Smooth muscle cell of the brain vasculature (primary cell): ENCODE results near the gene NF2.
"Not testable (repeated sequence)": the region's sequence is repeated elsewhere in the genome, so short reads cannot be mapped to it uniquely, and the experiment has no call there.

Experiments used
- DNase-seq: peaks from one replicate; pipeline ENCODE4 v3.0.0-alpha.2; 2012; ENCODE audit warnings: low read depth, low spot score

NF2 gene

DNA sequence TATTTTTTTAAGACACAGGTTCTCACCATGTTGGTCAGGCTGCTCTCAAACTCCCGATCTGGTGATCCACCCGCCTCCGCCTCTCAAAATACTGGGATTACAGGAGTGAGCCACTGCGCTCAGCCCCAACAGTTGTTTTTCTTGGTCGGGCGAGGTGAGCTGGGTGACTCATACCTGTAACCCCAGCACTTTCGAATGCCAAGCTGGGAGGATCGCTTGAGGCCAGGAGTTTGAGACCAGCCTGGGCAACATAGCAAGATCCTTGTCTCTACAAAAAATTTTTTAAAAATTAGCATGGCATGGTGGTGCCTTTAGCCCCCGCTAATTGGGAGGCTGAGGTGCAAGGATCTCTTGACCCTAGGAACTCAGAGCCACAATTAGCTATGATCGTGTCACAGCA is 7.0 kb upstream of the NF2 start:
- no peak for DNase-seq

DNA sequence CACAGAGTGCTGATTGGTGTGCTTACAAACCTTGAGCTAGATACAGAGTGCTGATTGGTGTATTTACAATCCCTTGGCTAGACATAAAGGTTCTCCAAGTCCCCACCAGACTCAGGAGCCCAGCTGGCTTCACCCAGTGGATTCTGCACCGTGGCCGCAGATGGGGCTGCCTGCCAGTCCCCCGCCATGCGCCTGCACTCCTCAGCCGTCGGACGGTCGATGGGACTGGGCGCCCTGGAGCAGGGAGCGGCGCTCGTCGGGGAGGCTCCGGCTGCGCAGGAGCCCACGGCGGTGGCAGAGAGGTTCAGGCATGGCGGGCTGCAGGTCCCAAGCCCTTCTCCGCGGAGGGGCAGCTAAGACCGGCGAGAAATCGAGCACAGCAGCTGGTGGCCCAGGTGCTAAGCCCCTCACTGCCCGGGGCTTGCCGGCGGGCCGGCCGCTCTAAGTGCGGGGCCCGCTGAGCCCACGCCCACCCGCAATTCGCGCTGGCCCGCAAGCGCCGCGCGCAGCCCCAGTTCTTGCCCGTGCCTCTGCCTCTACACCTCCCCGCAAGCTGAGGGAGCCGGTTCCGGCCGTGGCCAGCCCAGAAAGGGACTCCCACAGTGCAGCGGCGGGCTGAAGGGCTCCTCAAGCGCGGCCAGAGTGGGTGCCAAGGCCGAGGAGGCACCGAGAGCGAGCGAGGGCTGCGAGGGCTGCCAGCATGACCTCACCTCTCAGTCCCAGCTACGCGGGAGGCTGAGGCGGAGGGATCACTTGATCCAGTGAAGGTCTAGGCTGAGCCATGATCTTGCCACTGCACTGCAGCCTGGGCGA is 5.4 kb upstream of the NF2 start:
- not testable (repeated sequence) for DNase-seq

DNA sequence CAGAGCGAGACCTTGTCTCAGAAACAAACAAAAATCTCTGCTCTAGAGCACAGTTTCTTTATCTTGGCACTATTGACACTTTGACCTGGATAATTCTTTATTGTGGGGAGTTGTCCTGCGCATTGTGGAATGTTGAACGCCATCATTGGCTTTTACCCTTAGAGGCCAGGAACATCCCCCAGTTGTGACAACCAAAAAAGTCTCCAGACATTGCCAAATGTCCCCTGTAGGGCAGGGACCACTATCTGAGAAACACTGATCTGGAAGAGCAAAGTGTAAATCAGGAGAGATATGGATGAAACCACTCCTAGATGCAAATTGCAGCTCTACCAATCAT is 4.8 kb upstream of the NF2 start:
- DNase-seq = no peak

DNA sequence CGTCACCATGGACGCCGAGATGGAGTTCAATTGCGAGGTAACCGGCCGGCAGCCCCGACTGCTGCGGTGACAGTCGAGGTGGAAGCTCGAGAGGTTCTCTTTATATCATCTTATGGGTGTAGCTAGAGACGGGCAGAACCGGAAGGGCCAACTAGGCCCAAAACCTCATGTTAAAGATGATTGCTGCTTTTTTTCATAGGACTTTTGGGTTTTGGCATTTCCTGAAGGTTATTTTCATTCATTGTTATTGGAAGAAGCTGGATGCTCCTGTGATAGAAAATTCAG is 585 bp downstream of the NF2 start:
- DNase-seq = no peak

DNA sequence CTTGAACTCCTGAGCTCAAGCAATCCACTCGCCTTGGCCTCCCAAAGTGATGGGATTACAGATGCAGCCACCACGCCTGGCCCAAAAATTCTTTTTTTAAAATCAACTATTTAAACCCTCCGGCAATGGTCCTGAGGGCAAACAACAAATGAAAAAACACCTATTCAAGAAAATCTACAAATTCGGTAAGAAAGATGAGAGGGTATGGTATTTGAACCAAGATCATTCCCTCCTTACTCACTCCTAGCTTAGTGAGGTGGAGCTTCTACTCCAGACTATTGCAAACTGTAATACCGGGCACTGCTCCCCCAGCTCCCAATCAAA is 2.1 kb downstream of the NF2 start:
- no peak for DNase-seq

DNA sequence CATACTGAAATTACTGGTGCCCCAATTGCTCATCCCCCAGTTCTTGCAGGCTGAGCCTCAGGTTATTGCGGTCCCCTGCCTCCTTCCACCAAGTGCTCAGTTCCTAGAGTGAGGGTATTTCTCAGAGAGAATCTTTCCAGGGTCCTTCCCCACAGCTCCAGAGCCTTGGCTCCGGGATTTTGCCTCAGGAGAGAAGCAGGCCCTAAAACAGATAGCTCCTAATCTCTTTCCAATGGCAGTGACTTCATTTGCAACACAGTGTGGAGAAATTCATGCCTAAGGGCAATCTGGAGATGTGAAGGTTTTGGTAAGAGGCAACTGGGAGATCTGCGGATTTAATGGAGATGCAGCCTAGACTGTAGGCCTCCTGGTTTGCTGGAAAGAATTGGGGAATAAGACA is 2.9 kb downstream of the NF2 start:
- DNase-seq = no peak

DNA sequence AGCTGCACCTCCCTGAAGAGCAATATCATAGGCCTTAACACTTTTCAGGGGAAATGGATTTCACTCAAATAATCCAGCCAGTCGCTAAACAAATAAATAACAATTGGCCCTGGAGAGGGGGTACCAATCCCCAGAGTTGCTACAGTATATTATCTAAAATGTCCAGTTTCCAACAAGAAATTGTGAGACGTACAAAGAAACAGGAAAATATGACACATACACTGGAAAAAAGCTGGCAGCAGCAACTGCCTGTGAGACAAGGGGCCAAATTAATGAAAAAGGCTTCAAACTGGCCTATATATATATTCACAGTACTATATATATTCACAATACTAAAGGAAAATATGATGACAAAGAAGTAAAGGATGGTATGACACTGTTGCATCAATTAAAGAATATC is 4.0 kb downstream of the NF2 start:
- DNase-seq = no peak

DNA sequence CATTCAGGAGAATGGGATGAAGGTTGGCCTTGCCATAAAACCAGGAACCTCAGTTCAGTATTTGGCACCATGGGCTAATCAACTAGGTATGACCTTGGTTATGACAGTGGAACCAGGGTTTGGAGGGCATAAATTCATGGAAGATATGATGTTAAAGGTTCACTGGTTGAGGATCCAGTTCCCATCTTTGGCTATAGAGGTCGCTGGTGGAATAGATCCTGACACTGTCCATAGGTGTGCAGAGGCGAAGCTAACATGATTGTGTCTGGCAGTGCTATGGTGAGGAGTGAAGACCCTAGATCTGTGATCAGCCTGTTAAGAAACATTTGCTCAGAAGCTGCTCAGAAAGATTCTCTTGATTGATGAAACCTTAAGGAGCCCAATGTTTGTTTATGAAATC is 5.7 kb downstream of the NF2 start:
- no peak for DNase-seq

DNA sequence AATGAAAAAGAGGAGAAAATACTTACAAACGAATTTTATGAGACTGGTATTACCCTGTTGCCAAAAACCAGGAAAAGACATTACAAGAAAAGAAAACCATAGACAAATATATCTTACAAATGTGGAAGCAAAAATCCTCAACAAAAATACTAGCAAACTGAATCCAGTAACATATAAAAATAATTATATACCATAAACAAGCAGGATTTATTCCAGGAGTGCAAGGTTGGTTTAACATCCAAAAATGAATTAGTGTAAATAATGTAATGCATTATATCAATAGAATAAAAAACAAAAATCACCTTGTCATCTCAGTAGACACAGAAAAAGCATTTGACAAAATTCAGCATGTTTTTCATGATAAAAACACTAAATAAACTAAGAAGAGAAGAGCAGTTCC is 7.3 kb downstream of the NF2 start:
- no peak for DNase-seq

DNA sequence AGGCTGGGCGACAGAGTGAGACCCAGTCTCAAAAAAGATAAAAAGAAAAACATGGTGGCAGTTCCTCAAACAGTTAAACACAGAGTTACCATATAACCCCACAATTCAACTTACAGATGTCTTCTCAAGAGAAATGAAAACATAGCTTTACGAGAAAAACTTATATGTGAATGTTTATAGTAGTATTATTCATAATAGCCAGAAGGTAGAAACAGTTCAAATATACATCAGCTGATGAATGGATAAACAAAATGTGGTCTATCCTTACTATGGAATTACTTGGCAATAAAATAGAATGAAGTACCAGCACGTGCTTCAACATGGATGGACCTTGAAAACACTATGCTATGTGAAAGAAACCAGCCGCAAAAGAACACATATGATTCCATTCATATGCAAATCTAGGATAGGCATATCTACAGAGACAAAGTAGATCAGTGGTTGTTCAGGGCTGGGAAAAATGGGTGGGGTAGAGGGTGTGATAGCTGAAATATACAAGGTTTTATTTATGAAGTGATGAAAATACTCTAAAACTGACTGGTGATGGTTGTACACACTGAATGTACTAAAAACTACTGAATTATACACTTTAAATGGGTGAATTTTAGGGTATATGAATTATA is 12.4 kb downstream of the NF2 start:
- DNase-seq = no peak

DNA sequence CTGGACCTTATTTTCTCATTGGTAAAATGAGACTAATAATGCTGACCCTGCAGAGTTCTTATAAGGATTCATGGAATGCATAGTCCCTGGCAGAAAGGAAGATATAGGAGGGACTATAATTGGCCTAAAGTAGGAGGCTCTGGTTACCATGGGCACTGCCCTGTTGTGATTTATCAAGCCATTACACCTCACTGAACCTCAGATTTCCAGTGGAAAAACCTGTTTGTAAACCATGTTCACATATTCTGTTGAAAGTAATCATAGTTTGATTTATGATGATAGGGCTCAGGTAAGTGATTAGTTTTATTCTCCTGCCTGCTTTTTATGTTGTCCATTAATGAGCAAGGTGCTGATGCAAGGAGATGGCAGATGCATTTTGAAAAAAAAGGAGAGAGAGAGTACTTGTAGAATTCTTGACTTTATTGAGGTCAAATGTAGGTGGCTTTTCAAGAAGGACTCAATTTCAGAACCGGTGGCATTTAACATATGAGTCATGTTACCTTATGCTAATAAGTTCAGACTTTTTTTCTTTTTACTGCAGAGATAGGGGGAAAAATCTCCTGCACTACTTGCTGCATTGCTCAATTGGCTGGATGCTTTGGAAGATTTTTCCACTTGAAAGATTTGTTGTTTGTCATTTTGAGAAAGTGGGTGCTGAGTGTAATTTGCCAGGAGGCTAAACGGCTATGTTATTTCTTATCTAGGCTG is 14.6 kb downstream of the NF2 start:
- no peak for DNase-seq

DNA sequence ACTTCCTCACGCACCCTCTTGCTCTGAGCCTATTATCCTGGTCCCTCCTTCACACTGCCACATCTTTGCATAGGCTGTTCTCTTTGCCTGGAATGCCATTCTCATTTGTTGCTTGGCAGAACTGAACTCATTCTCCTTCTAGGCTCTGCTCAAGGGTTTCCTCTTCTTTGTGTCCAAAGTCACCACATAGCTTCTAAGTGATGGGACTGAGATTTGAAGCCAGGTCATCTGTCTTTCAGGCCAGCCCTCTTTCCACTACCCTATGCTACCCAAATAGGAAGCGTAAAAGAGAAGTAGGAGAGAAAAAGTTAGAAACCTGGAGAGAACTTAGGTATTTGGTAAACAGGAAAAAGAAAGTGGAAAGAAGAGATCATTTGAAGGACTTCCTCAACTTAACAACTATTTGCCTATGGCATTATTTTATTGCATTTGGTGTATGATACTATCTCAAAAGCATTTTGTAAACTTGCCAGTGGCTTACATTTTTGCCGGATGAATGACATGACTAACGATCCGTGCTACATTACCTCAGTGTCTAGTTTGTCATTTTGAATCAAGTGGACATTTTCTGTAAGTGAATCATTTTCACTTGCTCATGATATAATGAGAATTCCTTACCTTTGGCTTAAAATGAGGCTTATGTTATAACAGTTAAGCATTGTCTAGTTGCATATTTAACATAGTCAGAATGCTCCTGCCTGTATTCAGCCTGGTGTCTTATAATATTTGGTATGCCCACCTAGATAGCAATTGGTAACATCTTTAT is 18.5 kb downstream of the NF2 start:
- DNase-seq = no peak

DNA sequence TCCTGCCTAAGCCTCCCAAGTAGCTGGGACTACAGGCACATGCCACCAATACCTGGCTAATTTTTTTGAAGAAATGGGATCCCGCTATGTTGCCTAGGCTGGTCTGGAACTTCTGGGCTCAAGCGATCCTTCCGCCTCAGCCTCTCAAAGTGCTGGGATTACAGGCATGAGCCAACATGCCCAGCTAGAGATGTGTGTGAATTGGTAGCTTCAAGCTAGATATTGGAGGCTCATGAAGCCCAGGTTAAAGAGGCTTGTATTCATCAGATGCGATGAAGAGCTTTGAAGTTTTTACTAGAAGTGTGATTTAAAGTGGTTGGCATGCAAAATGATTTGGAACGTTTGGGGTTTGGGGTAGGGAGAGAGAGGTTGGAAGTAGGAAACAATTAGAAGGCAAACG is 19.6 kb downstream of the NF2 start:
- DNase-seq = no peak

DNA sequence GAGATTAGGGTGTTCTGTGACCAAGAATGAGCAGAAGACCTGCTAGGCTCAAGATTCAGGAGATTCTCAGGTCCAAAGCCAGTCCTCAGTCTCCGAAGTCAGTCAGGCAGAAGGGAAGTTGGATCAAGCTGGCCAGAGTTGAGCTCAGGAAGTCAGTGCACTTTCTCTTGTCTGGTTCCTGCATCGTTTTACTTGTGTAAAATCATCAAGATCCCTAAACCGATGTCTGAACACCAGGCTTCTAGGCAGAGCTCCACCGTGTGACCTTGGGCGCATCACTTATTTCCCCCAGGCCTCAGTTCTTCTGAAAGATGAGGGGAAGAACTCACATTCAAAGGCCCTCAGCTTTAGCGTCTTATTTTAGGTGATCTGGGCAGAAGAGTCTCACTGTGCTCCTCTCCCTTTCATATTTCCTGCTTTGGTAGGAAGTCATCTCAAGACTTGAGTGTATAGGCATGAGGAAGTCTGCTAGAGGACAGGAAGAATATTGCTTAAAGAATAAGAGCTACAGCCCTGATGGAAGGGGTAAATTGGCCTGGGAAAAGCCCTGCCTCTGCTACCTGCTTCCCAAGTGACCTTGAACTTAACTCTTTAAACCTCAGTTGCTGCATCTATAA is 20.2 kb downstream of the NF2 start:
- DNase-seq = no peak

DNA sequence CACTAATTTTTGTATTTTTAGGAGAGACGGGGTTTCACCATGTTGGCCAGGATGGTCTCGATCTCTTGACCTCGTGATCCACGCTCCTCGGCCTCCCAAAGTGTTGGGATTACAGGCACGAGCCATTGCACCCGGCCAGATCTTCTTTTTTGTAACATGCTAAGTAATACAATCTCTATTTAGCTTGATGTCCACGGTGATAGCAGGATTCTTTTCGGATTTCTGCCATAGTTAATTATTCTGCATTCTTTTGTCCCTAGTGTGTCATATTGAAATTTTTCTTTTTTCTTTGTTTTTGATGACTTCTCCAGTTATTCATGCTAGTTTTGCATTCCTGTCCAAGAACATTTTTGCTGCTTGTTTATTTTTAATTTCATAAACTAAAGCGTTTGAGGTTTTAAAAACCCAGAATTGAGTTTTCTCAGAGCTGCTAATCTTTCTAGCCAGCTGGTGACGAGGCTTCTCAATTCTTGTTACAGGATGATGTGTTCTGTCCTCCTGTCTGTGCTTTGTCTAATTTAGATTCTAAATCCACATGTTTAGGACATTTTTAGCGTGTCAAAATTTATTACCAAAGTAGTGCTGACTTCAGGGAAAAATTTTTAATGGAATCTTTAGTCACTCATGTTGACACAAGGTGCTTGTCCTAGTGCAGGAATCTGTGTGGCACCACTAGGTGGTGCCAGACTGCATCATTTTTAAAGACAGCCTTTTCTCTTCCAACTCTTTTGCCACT is 21.8 kb downstream of the NF2 start:
- DNase-seq = no peak

DNA sequence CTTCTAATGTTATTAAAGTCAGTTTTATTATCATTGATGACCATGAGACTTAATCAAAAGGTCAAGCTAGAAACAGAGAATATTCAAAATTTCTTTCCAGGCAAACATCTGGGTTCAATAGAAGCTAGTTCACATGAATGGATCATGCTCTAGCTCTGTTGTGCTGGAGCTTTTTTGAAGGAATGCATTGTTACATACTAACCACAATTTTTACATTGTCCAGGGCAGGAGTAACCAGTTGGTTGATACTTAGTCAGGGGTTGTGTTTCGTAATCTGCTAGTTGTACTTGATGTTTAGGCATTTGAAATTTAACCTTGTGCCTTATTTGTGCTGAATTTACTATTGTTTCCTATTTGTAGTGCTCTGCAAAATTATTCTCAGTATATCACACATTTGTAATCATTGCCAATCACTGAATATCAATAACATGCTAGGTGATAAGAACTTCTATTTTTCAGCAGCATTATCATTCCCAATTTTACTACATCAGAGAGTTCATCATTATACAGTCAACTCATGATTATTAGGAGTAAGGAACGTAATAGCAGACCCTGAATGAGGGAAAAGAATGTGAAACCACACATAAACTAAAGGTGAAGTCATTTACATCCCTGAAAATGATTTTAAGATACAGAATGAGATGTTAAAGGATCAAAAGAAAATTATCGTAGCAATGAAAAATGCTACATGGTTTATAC is 23.2 kb downstream of the NF2 start:
- DNase-seq = no peak

DNA sequence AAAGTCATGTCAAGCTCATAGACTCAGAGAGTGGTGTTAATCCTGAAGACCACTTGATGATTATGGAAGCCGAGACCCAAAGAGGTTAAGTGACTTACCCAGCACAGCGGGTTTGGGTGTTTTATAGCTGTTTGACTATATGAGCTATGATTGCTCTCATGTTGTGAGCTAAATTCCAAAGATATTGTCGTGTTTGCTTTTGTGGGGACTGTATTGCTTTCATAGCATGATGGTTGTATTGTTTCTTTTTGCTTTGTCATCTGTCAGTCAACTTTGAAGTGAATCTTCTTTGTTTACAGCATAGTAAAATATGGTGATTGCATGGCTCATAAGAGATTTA is 23.7 kb downstream of the NF2 start:
- DNase-seq = no peak

DNA sequence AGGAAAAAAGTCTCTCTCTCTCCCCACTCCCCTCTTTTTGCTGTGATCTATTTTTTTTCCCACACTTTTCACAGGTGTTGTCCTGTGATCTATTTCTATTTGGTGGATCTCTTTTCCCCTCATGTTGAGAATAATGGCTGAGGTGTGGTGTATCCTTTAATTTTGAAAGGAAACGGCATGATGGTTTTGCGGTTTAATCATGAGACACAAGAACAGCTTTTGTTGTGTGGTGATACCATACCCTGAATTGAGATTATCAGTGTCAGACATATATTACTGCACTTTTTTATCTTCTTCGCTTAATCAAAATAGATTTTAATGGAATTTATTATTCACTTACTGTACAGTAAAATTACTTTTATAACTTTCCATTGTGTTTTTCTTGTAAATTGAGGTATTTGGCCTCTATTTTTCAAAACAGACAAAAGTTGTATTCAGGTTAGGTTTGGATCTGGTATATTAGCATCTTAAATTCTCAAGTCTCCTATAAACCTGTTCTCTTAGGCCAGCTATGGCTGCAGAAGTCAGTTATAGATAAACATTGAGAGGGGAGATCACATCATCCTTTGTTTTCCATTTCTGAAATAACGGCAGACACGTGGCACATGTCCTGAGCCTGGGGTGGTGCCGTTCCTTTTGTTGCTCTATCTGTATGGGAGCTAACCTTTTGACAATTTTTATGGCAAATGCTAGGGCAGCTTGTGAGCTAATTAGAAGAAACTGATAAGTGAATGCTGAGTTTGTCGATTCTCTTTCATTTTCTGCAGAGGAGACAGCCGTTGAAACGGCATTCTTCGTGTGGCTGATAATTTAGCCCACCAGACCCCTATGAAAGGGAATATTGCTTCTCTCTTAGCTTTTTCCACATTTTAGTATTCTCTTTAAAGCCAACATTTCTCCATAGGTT is 25.8 kb downstream of the NF2 start:
- no peak for DNase-seq

DNA sequence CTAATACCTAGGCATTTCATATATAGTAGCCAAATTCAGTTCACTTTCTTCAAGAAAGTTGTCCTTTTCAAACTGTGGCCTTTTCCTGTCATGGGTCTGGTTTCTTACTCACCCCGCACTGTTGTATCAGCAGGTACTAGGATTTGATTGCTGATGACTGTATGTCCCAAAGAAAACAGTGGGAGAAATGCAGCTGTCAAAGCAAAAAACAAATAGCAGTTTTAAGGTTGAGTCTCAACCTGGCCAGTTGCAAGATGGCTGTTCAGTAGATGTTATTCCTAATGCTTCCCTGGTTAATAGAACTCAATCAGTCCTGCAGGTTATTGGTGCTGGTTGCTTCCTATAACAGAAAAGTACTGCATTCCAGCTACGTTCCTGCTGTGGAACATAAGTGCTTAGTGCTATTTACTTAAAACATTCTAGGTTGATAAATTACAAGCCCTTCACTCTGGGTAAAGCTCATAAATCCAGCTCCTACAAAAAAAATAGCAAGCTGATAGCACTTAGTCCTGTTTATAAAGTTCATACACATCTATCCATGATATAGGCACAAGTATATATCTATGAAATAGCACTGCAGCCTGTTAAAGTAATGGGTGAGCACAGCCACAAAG is 26.6 kb downstream of the NF2 start:
- no peak for DNase-seq

DNA sequence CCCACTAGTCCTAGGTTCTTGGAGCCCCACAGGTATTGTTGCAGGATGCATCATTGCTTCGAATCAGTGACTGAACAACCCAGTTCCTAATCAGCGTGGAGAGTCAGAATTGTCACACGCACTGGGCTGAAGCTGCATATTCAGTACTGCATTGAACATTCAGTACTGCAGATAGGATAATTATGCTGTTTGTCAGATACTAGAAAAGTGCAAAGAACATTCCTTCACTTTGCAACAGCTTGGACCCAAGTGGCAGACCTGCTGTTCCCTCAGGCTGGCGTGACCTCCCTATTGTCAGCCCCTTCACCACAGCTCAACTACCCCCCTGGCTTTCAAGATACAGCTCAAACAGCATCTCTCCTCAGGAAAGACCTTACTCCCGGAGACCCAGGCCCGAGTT is 27.6 kb downstream of the NF2 start:
- DNase-seq = no peak
